ENCODE results near the gene ALOX5AP.

The ALOX5AP gene

DNA sequence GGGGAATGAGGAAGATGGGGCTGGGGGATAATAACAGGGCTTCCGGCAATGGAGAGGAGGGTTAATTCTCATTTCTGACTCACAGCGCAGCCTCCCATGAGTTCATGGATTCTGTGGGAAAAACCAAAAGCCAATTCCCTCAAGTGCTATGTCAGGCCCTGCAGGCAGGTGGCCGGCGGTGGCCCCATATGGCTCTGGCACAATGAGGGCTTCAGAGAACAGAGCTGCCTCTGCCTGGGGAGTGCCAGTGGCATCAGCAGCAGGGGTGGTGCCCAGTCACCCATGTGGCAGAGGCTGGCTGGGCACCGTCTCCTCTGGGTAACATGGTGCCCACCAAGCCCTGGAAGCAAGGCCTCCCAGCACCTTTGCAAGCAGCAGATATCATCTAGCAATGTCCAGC lies 69.1 kb downstream of the ALOX5AP start:
- in situ Hi-C loops (cut with MboI; ENCODE audit: low sequenced_read_pairs, unreplicated experiment): no loop called here
- no peak for DNase-seq (ENCODE audit: low spot score)
- TF ChIP-seq, protein P1, sequence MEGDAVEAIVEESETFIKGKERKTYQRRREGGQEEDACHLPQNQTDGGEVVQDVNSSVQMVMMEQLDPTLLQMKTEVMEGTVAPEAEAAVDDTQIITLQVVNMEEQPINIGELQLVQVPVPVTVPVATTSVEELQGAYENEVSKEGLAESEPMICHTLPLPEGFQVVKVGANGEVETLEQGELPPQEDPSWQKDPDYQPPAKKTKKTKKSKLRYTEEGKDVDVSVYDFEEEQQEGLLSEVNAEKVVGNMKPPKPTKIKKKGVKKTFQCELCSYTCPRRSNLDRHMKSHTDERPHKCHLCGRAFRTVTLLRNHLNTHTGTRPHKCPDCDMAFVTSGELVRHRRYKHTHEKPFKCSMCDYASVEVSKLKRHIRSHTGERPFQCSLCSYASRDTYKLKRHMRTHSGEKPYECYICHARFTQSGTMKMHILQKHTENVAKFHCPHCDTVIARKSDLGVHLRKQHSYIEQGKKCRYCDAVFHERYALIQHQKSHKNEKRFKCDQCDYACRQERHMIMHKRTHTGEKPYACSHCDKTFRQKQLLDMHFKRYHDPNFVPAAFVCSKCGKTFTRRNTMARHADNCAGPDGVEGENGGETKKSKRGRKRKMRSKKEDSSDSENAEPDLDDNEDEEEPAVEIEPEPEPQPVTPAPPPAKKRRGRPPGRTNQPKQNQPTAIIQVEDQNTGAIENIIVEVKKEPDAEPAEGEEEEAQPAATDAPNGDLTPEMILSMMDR (IDR thresholded peaks at IDR 0.05; ENCODE audit: borderline replicate concordance, control extremely low read depth, extremely low read depth, insufficient read depth, missing control alignments): no peak

DNA sequence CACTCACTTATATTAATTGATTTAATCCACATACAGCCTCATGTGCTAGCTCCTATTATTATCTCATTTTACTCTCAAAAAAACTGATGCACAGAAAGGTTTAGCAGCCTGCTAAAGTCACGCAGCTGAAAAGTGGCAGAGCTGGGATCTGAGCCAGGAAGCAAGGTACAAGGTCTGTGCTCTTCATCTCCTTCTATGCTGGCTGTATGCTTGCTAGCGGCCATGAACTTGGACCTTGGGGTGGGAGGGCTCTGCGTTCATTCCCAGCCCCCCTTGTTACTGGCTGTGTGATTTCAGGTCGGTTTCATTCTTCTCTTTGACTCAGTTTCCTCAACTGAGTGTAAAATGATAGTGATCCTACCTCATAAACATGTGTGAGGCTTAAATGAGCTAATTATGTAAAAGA lies 69.8 kb downstream of the ALOX5AP start:
- TF ChIP-seq, protein P1 (IDR thresholded peaks at IDR 0.05; ENCODE audit: borderline replicate concordance, control extremely low read depth, extremely low read depth, insufficient read depth, missing control alignments): no peak
- in situ Hi-C loops (cut with MboI; ENCODE audit: low sequenced_read_pairs, unreplicated experiment): no loop called here
- no peak for DNase-seq (ENCODE audit: low spot score)

- TF ChIP-seq, protein P1 (IDR thresholded peaks at IDR 0.05; ENCODE audit: borderline replicate concordance, control extremely low read depth, extremely low read depth, insufficient read depth, missing control alignments): no peak
- no peak for DNase-seq (ENCODE audit: low spot score)
- in situ Hi-C loops (cut with MboI; ENCODE audit: low sequenced_read_pairs, unreplicated experiment): no loop called here
Observed at GRCh38 chr13:30805603-30806011, 70.3 kb downstream of the ALOX5AP start.

GRCh38 chr13:30806784-30807183 lies 71.4 kb downstream of the ALOX5AP start:
- DNase-seq (ENCODE audit: low spot score): no peak
- in situ Hi-C loops (cut with MboI; ENCODE audit: low sequenced_read_pairs, unreplicated experiment): no loop called here
- TF ChIP-seq, protein P1 (IDR thresholded peaks at IDR 0.05; ENCODE audit: borderline replicate concordance, control extremely low read depth, extremely low read depth, insufficient read depth, missing control alignments): no peak

GRCh38 chr13:30807392-30807791 lies 72.0 kb downstream of the ALOX5AP start:
- in situ Hi-C loops (cut with MboI; ENCODE audit: low sequenced_read_pairs, unreplicated experiment): no loop called here
- DNase-seq (ENCODE audit: low spot score): no peak
- TF ChIP-seq, protein P1 (IDR thresholded peaks at IDR 0.05; ENCODE audit: borderline replicate concordance, control extremely low read depth, extremely low read depth, insufficient read depth, missing control alignments): no peak

DNA sequence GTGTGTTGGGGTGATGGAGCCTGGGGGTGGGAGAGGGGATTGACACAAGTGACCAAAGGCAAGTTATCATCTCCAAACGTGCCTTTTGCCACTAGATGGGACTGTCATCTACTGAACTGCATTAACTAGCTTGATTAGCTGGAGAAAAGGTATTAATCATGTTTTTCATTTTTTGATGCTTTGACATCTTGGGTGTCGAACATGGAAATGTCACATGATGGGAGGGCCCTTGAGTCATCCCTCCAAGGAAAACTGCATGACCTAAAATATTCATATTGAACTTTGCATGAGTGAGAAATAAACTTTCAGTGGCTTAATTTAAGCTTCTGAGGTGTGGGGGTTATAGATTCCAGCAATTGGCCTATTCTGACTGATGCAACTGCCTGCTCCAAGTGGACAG lies 73.3 kb downstream of the ALOX5AP start:
- DNase-seq (ENCODE audit: low spot score): no peak
- TF ChIP-seq, protein P1 (IDR thresholded peaks at IDR 0.05; ENCODE audit: borderline replicate concordance, control extremely low read depth, extremely low read depth, insufficient read depth, missing control alignments): no peak
- in situ Hi-C loops (cut with MboI; ENCODE audit: low sequenced_read_pairs, unreplicated experiment): no loop called here

DNA sequence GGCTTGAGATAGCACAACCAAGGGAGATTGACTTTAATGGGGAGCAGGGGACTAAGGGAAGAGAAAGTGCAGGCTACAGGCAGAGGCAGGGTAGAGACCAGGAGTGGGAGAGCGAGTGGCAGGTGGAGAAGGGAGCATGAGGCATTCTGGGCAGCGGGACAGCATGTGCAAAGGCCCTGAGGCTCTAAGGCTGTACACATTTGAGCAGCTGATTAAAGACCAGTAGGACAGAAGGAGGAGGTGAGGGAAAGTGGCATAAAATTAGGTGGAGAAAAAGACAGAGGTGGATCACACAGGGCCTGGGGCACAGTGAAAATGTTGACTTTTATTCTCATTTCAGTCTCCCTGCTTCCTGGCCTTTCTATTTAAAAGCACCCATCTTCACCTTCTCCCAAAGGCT lies 74.4 kb downstream of the ALOX5AP start:
- TF ChIP-seq, protein P1 (IDR thresholded peaks at IDR 0.05; ENCODE audit: borderline replicate concordance, control extremely low read depth, extremely low read depth, insufficient read depth, missing control alignments): no peak
- in situ Hi-C loops (cut with MboI; ENCODE audit: low sequenced_read_pairs, unreplicated experiment): no loop called here
- no peak for DNase-seq (ENCODE audit: low spot score)
